H54 (cell line): Measurements from ENCODE around the gene PGAP3.
"Not testable (repeated sequence)": the region's sequence is repeated elsewhere in the genome, so short reads cannot be mapped to it uniquely, and the experiment has no call there.

Experiments used
- DNase-seq: peaks from one replicate; pipeline ENCODE4 v3.0.0; 2011; ENCODE audit warnings: low spot score, mixed read lengths; ENCODE audit not compliant: insufficient read length
- FAIRE-seq: peaks from 3 replicates; lab custom pipeline; 2011; peaks lifted over from hg19 to GRCh38; lab: Jason Lieb, UNC
- POLR2A ChIP-seq: IDR thresholded peaks from 2 replicates; pipeline ENCODE4 v1.6.1; 2011; ENCODE audit warnings: low read depth, mild to moderate bottlenecking, low read length

Gene PGAP3

DNA sequence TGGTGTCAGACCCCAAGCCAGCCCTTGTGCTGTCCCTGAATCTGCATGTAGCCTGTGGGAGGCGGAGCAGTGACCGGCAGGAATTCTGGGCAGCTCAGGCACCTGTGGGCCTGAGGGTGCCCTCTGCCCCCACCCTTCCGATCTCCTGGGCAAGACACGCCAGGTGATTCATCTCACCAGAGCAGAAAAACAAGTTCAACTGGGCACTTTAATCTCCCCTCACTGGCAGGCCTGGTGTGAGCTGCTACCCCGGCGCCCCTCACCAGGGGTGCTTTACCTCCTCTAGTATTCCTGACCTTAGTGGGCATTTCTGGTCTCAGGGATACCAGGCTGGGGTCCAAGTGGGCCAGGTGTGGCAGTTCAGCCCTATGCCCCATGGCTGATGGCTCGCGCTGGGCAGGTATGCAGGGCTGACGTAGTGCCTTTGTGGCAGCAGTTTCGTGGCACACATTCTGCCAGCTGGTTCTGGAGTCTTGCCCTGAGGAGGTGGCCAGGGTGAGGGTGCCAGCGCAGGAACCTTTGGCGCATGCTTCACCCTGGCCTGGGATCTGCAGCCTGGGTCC lies 18.0 kb upstream of the PGAP3 start:
- FAIRE-seq: no peak
- no peak for DNase-seq
- no peak for TF ChIP-seq POLR2A

DNA sequence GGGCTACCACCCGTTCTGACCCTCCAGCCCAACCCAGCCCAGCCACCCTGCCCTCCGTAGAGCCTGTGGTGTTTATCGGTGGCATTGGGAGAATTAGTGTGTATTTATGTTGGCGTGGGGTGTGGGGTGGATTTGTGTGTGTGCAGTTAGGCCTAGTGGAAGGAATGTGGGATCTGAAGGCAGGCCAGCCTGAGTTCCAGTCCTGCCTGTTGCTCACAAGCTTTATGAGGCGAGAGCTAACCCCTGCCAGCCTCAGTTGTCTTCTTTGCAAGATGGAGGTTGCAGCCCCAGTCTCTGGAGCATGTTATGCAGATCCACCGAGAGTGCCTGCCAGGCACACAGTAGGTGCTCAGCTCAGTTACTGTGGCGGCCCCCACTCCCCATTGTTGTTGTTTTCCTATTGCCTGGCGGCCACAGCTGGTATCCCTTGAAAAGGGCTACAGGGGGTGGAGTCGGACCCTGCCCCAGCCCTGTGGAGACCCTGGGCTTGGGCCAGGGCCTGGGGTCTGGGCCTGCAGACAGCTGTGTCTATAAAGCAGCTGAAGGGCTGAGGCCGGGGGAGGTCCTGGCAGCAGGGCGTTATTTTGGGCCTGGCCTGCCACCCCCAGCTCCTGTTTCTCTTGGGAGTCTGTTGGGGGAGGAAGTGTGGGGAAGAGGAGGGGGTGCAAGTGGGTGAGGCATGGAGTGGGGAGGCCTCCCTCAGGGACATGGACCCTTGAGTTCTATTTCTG lies 17.1 kb upstream of the PGAP3 start:
- DNase-seq (no peak), FAIRE-seq (no peak)
- TF ChIP-seq POLR2A: no peak

DNA sequence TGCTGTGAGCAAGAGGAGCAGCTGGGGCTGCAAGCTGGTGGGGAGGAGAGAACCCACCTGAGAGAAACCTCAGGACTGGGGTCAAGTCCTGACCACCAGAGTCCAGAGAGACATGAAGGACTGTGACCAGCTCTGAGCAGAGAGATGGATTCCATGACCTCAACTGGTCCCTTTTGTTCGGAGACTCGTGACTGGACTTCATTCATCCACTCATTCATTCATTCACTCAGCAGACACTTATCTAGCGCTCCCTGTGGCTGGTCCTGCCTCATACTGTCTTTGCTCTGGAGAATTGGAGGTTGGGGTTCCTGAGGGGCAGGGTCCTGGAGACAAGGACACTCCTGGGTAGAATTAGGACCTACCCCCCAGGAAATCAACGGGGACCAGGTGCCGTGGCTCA lies 16.1 kb upstream of the PGAP3 start:
- TF ChIP-seq POLR2A: no peak
- FAIRE-seq (no peak), DNase-seq (no peak)

DNA sequence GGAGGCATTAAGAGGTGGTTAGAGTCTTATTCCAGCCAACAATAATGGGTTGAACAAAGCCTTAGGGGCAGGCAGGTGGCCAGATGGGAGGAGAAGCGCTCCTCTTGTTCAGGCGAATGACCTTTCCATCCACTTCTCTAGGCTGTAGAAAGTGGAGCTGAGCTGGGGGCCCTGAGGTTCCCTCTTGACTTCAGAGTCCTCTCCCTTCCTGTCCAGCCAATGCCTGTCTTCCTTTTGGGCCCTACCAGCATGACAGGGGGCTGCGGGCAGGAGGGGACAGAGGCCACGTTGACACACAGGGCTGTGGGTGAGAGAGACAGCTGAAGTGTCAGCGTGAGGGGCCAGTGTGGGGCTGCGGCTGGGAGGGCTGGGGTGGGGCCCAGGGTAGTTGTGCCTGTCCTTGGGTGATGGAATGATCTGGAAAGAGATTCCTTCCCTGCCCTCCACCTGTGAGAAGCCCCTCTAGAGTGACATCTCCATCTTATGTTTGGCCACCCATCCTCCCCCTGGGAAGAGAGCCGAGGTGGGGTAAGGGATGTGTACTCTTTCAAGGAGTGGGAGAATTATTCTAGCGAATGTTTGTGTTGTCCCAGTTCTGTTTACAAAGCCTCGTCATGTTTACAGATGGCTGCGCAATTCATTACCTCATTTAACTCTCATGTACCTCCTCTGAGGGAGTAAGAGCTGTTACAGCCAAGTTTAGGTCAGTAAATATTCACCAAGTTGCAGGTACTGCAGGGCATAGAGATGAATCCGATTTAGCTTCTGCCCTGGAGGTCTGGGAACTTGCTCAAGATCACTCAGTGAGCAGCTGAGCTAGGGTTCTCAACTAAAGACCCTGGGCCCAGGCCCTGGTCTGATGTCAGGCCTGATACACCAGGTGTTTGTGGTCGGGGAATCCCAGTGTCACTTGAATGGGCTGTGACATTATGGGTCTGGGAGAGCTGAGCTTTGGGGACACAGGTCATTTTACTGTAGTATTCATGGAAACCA lies 15.3 kb upstream of the PGAP3 start:
- DNase-seq (no peak), FAIRE-seq (no peak)
- no peak for TF ChIP-seq POLR2A

DNA sequence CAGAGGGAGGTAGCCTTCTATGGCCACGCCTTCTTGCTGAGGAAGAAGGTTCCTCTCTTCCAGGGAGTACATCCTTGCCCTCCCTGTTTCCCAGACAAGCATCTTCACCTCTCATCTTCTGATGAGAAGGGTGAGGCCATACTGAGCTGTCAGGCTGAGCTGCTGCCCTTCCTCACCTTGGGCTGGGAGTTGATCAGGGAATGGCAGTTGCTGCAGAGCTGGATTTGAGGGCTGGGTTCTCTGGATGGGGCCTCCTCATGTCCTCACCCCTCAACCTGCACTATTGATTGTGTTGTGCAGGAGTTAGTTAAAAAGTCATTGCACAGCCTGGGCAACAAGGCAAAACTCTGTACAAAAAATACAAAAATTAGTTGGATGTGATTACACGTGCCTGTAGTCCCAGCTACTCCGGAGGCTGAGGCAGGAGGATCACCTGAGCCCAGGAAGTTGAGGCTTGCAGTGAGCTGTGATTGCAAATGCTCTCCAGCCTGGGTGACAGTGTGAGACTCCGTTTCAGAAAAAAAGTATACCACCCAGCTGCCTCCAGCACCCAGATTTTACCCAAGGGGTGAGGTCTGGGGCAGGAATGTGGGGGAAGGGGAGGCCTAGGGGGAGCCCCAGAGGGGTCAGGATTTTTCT lies 14.0 kb upstream of the PGAP3 start:
- TF ChIP-seq POLR2A: no peak
- DNase-seq: no peak
- no peak for FAIRE-seq

DNA sequence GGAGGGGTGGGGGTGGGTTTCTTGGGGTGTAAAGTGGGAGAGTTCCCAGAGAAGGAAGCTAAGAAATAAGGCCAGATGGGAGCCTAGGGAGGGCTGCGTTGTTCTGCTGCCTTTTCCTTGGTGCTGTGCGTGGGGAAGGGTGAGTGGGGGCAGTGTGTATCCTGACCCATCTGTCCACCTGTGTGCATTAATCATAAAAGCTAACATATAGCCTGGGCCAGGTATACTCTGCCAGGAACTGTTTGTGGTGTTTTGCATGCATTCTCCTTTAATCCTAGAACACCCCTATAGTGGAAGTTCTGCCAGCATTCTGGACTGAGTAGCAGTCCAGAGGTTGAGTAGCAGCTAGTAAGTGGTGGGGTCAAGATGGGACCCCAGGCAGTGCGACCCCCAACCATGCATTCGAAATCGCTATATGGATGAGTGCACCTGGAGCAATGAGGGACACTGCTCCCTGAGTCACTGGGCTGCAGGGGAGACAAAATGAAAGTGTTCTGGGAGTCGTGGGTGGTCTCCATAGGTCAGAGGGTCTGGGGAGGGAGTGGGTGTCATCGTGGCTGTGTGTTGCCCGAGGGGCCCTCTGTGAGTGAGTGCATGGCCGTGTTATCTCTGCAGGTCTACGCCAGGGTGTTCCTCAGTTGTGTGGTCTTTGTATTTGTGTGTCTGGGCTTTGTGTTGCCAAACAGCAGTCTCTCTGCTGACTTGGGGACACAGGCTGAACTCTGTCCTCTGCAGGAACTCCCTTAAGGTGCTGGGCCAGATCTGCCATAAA lies 13.3 kb upstream of the PGAP3 start:
- DNase-seq: no peak
- TF ChIP-seq POLR2A: no peak
- no peak for FAIRE-seq

DNA sequence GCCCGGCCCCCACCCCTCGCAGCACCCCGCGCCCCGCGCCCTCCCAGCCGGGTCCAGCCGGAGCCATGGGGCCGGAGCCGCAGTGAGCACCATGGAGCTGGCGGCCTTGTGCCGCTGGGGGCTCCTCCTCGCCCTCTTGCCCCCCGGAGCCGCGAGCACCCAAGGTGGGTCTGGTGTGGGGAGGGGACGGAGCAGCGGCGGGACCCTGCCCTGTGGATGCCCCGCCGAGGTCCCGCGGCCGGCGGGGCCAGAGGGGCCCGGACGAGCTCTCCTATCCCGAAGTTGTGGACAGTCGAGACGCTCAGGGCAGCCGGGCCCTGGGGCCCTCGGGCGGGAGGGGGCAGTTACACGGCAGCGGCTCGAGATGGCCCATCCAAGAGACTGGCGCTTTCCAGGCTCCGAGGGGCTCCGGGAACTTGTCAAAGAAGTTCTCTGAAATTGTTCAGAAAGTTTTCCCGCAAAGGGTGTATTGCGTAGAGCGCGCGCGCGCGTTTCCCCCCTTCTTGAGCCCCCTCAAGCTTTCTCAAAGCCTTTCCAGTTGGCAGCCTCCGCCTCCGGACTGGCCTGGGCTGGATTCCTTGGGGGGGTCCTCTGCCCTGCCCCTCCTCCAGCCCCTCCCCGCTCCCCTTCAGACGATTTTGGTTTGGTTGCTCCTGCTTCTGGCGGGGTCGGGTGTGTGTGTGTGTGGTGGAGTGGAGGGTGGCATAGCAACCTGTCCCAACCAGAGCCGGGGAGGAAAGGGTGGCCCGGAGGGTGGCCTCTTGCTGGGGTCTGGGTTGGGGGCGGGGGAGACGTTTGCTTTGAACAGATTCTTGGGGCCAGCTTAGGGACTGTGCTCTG lies 12.5 kb upstream of the PGAP3 start:
- no peak for TF ChIP-seq POLR2A
- FAIRE-seq: no peak
- DNase-seq: peak; percentile 49

DNA sequence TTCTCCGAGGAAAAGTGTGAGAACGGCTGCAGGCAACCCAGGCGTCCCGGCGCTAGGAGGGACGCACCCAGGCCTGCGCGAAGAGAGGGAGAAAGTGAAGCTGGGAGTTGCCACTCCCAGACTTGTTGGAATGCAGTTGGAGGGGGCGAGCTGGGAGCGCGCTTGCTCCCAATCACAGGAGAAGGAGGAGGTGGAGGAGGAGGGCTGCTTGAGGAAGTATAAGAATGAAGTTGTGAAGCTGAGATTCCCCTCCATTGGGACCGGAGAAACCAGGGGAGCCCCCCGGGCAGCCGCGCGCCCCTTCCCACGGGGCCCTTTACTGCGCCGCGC lies 11.9 kb upstream of the PGAP3 start, which contains the start of gene ERBB2:
Gene ERBB2, plus strand, starts transcription at position 247 of the 330 bp plus-strand sequence. CDS start 175 bp downstream, outside the sequence.
- peak; percentile 75 for TF ChIP-seq POLR2A
- FAIRE-seq (no peak), DNase-seq (peak; percentile 74)

DNA sequence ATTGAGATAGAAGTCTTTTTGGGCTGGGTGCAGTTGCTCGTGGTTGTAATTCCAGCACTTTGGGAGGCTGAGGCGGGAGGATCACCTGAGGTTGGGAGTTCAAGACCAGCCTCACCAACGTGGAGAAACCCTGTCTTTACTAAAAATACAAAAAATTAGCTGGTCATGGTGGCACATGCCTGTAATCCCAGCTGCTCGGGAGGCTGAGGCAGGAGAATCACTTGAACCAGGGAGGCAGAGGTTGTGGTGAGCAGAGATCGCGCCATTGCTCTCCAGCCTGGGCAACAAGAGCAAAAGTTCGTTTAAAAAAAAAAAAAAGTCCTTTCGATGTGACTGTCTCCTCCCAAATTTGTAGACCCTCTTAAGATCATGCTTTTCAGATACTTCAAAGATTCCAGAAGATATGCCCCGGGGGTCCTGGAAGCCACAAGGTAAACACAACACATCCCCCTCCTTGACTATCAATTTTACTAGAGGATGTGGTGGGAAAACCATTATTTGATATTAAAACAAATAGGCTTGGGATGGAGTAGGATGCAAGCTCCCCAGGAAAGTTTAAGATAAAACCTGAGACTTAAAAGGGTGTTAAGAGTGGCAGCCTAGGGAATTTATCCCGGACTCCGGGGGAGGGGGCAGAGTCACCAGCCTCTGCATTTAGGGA lies 11.4 kb upstream of the PGAP3 start:
- not testable (repeated sequence) for DNase-seq, FAIRE-seq

DNA sequence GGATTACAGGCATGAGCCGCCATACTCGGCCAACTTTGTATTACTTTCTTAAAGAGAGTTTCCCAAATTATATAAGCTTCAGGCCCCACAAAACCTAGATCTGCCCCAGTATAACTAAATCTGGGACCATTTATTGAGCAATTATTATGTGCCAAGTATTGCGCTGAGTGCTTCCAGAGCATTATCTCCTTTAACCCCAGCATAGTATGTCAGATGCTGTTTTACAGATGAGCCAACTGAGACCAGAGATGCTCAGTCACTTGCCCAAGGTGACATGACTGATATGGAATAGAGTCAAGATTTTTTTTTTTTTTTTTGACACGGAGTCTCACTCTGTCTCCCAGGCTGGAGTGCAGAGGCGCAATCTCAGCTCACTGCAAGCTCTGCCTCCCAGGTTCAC lies 10.1 kb upstream of the PGAP3 start:
- TF ChIP-seq POLR2A: no peak
- FAIRE-seq (no peak), DNase-seq (no peak)

DNA sequence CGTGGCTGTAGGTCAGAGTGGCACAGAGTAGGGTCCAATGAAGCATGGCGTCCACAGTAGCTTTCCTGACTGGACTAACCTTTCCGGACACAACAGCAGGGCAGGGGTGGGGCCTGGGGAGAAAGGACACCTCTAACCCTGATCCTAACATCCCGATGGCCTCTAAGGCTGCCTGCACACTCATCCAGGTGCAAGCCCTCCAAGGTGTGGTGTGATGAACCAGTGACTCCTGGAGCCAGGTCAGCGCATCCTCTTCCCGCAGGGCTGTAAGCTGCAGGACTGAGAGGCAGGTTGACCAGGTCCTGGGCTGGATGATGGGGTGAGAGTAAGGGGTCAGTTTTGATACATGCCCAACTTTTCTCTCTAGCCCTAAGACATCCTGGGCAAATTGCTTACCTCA lies 8.9 kb upstream of the PGAP3 start:
- no peak for TF ChIP-seq POLR2A
- DNase-seq: no peak
- no peak for FAIRE-seq

DNA sequence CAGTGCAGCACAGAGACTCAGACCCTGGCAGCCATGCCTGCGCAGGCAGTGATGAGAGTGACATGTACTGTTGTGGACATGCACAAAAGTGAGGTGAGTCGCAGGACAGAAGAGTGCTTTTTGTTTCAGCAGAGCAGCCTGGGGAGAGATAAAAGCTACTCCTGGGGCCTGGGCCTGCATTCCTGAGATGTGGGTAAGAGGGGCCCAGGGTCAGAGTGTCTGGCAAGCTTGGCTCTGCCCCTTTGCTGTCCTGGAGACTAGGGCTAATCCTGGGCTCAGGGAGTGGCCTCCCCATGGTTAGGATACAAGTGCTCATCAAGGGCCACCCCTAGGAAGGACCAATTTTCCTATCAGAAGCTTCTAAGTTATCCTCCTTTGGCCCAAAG lies 7.2 kb upstream of the PGAP3 start:
- TF ChIP-seq POLR2A: no peak
- DNase-seq (no peak), FAIRE-seq (no peak)
